ENCODE results near the gene KMT2B. TPM values are rescaled to one million over a fixed set of nuclear protein-coding genes. Genes with fewer than 3 reads are reported as not detected.

Gene KMT2B
- total RNA-seq = 7.3 and 7.8 TPM in 2 replicates

GRCh38 chr19:35717665-35718344, at the start of gene KMT2B:
Gene KMT2B, plus strand, starts transcription at chr19:35718003. Its CDS starts 16 bp downstream, at chr19:35718019.

GRCh38 chr19:35704218-35704617, 13.6 kb upstream of the KMT2B start, which contains the start of gene ZBTB32:
Gene ZBTB32, plus strand, starts transcription at chr19:35704558. Its CDS starts 10,069 bp downstream, at chr19:35714627.

GRCh38 chr19:35742121-35742724, 24.4 kb downstream of the KMT2B start, which contains the start of gene IGFLR1:
Gene IGFLR1, minus strand, starts transcription at chr19:35742452. Its CDS starts 1,272 bp downstream, at chr19:35741180.

GRCh38 chr19:35745328-35746086, 27.7 kb downstream of the KMT2B start, which contains the start of the genes PSENEN and U2AF1L4:
Gene PSENEN, plus strand, starts transcription at chr19:35745651. Its CDS starts 280 bp downstream, at chr19:35745931.
Gene U2AF1L4, minus strand, starts transcription at chr19:35745418. Its CDS starts 27 bp downstream, at chr19:35745391.

GRCh38 chr19:35748106-35749020, 30.6 kb downstream of the KMT2B start, which contains the start of gene LIN37:
Gene LIN37, plus strand, starts transcription at chr19:35748576. Its CDS starts 149 bp downstream, at chr19:35748725.

GRCh38 chr19:35756377-35757230, 38.8 kb downstream of the KMT2B start, which contains the start of gene HSPB6:
Gene HSPB6, minus strand, starts transcription at chr19:35757029. Its CDS starts 21 bp downstream, at chr19:35757008.

GRCh38 chr19:35757749-35758608, 40.2 kb downstream of the KMT2B start, which contains the start of gene PROSER3:
Gene PROSER3, plus strand, starts transcription at chr19:35758176. Its CDS starts 40 bp downstream, at chr19:35758216.

GRCh38 chr19:35775298-35776101, 57.7 kb downstream of the KMT2B start, which contains the start of gene ARHGAP33:
Gene ARHGAP33, plus strand, starts transcription at chr19:35775564. Its CDS starts 95 bp downstream, at chr19:35775659.

Other genes with a start within 250 kb of the KMT2B start
- gene KRTDAP, start 227.5 kb upstream of the KMT2B start, total RNA-seq = not detected in 2 replicates
- gene DMKN, start 204.4 kb upstream of the KMT2B start, total RNA-seq = 8.2 and 23.1 TPM in 2 replicates
- 4.3 and 13.6 TPM in 2 replicates for gene SBSN, start 189.7 kb upstream of the KMT2B start, total RNA-seq
- gene GAPDHS, start 184.5 kb upstream of the KMT2B start, total RNA-seq = under 0.01 TPM in 1 of 2 replicates, not detected in the other
- gene TMEM147, start 172.4 kb upstream of the KMT2B start, total RNA-seq = 85.2 and 116 TPM in 2 replicates
- gene ATP4A, start 154.3 kb upstream of the KMT2B start, total RNA-seq = not detected in 2 replicates
- not detected in 2 replicates for gene PMIS2, start 131.8 kb upstream of the KMT2B start, total RNA-seq
- gene HAUS5, start 105.3 kb upstream of the KMT2B start, total RNA-seq = 6.6 and 12.5 TPM in 2 replicates
- 42.0 and 43.0 TPM in 2 replicates for gene RBM42, start 89.0 kb upstream of the KMT2B start, total RNA-seq
- 0.37 and 0.39 TPM in 2 replicates for gene ETV2, start 76.3 kb upstream of the KMT2B start, total RNA-seq
- 156 and 265 TPM in 2 replicates for gene COX6B1, start 69.7 kb upstream of the KMT2B start, total RNA-seq
- gene UPK1A, start 51.5 kb upstream of the KMT2B start, total RNA-seq = not detected in 2 replicates
- gene ZBTB32, start 13.4 kb upstream of the KMT2B start, total RNA-seq = not detected in 2 replicates
- gene IGFLR1, start 24.4 kb downstream of the KMT2B start, total RNA-seq = 1.6 and 2.9 TPM in 2 replicates
- gene U2AF1L4, start 27.4 kb downstream of the KMT2B start, total RNA-seq = 4.5 and 5.5 TPM in 2 replicates
- gene PSENEN, start 27.6 kb downstream of the KMT2B start, total RNA-seq = 12.5 and 14.7 TPM in 2 replicates
- 14.3 and 16.2 TPM in 2 replicates for gene LIN37, start 30.6 kb downstream of the KMT2B start, total RNA-seq
- gene HSPB6, start 39.0 kb downstream of the KMT2B start, total RNA-seq = 21.3 and 48.9 TPM in 2 replicates
- gene PROSER3, start 40.2 kb downstream of the KMT2B start, total RNA-seq = 7.7 and 12.7 TPM in 2 replicates
- gene ARHGAP33, start 57.6 kb downstream of the KMT2B start, total RNA-seq = 5.9 and 6.3 TPM in 2 replicates
- not detected in 2 replicates for gene PRODH2, start 94.8 kb downstream of the KMT2B start, total RNA-seq
- not detected in 2 replicates for gene NPHS1, start 134.5 kb downstream of the KMT2B start, total RNA-seq
- under 0.01 TPM in 1 of 2 replicates, not detected in the other for gene KIRREL2, start 138.9 kb downstream of the KMT2B start, total RNA-seq
- gene APLP1, start 150.6 kb downstream of the KMT2B start, total RNA-seq = 0.37 and 1.2 TPM in 2 replicates
- 4.4 and 6.1 TPM in 2 replicates for gene NFKBID, start 182.5 kb downstream of the KMT2B start, total RNA-seq
- 0.37 and 0.59 TPM in 2 replicates for gene HCST, start 184.5 kb downstream of the KMT2B start, total RNA-seq
- not detected in 2 replicates for gene TYROBP, start 190.3 kb downstream of the KMT2B start, total RNA-seq
- gene LRFN3, start 218.4 kb downstream of the KMT2B start, total RNA-seq = 3.9 and 4.0 TPM in 2 replicates